ACC112 (cell line): ENCODE data around the gene SPAG16.

ENCODE experiments used
- H2AFZ ChIP-seq: fragments of 200-600 bp; sonication (generic); one replicate; pipeline ENCODE4 v1.6.0; 2017; ENCODE audit warnings: antibody characterized with exemption, low read length; ENCODE audit not compliant: unreplicated experiment
- H3K27ac ChIP-seq: fragments of 200-600 bp; sonication (generic); 2 replicates; pipeline ENCODE4 v1.5.1; 2014; ENCODE audit warnings: low read depth, mild to moderate bottlenecking, antibody characterized with exemption, low read length, moderate library complexity
- H3K27me3 ChIP-seq: fragments of 200-600 bp; sonication (generic); 2 replicates; pipeline ENCODE4 v1.6.1; 2014; ENCODE audit warnings: mild to moderate bottlenecking, antibody characterized with exemption, low read length, moderate library complexity, mixed read lengths; ENCODE audit not compliant: insufficient read depth
- H3K36me3 ChIP-seq: fragments of 200-600 bp; sonication (generic); 2 replicates; pipeline ENCODE4 v1.6.1; 2016; ENCODE audit warnings: mild to moderate bottlenecking, antibody characterized with exemption, low read length, moderate library complexity, mixed read lengths; ENCODE audit not compliant: insufficient read depth
- H3K4me1 ChIP-seq: fragments of 200-600 bp; sonication (generic); one replicate; pipeline ENCODE4 v1.6.1; 2016; ENCODE audit warnings: low read length, mixed read lengths; ENCODE audit not compliant: insufficient read depth, unreplicated experiment, control insufficient read depth
- H3K4me3 ChIP-seq: fragments of 200-600 bp; sonication (generic); 2 replicates; pipeline ENCODE4 v1.5.1; 2014; ENCODE audit warnings: mild to moderate bottlenecking, low read depth, low read length
- H3K79me2 ChIP-seq: fragments of 200-600 bp; sonication (generic); one replicate; pipeline ENCODE4 v1.6.0; 2016; ENCODE audit warnings: low read length; ENCODE audit not compliant: control insufficient read depth, unreplicated experiment, insufficient read depth

The SPAG16 gene

GRCh38 chr2:213787869-213788268 is 503.6 kb downstream of the SPAG16 start:
- Histone ChIP-seq H3K27ac (no peak overlapping the region), H3K79me2 (no peaks in the 10 kb centered on the region), H2AFZ (no peak overlapping the region), H3K4me3 (no peak overlapping the region), H3K36me3 (no peaks in the 10 kb centered on the region), H3K27me3 (no peaks in the 10 kb centered on the region), H3K4me1 (no peaks in the 10 kb centered on the region)

GRCh38 chr2:213789940-213790339 is 505.7 kb downstream of the SPAG16 start:
- no peak overlapping the region for H3K27ac ChIP-seq
- H3K4me1 ChIP-seq: no peaks in the 10 kb centered on the region
- no peaks in the 10 kb centered on the region for H3K79me2 ChIP-seq
- no peak overlapping the region for H2AFZ ChIP-seq
- no peaks in the 10 kb centered on the region for H3K36me3 ChIP-seq
- no peaks in the 10 kb centered on the region for H3K27me3 ChIP-seq
- H3K4me3 ChIP-seq: no peak overlapping the region

- no peak overlapping the region for H2AFZ ChIP-seq
- no peaks in the 10 kb centered on the region for H3K27me3 ChIP-seq
- H3K36me3 ChIP-seq: no peaks in the 10 kb centered on the region
- no peaks in the 10 kb centered on the region for H3K79me2 ChIP-seq
- no peaks in the 10 kb centered on the region for H3K4me1 ChIP-seq
- no peak overlapping the region for H3K27ac ChIP-seq
- H3K4me3 ChIP-seq: no peak overlapping the region
These were observed 507.8 kb downstream of the SPAG16 start for GRCh38 chr2:213792045-213792444.

GRCh38 chr2:213806125-213806726 is 522.0 kb downstream of the SPAG16 start:
- no peaks in the 10 kb centered on the region for H3K4me1 ChIP-seq
- H2AFZ ChIP-seq: no peak overlapping the region
- no peaks in the 10 kb centered on the region for H3K27me3 ChIP-seq
- no peaks in the 10 kb centered on the region for H3K36me3 ChIP-seq
- no peak overlapping the region for H3K4me3 ChIP-seq
- H3K79me2 ChIP-seq: no peaks in the 10 kb centered on the region
- no peak overlapping the region for H3K27ac ChIP-seq

- Histone ChIP-seq H3K27ac (no peak overlapping the region), H2AFZ (no peak overlapping the region), H3K4me1 (no peaks in the 10 kb centered on the region), H3K36me3 (no peaks in the 10 kb centered on the region), H3K27me3 (no peaks in the 10 kb centered on the region), H3K79me2 (no peaks in the 10 kb centered on the region), H3K4me3 (no peak overlapping the region)
These were observed 532.3 kb downstream of the SPAG16 start for GRCh38 chr2:213816583-213816982.

GRCh38 chr2:213818436-213818835 is 534.2 kb downstream of the SPAG16 start:
- Histone ChIP-seq H2AFZ (no peak overlapping the region), H3K27me3 (no peaks in the 10 kb centered on the region), H3K36me3 (no peaks in the 10 kb centered on the region), H3K4me1 (no peaks in the 10 kb centered on the region), H3K4me3 (no peak overlapping the region), H3K79me2 (no peaks in the 10 kb centered on the region), H3K27ac (no peak overlapping the region)

- H3K4me3 ChIP-seq: peak overlapping the region; percentile 53; the same call in 1 of the 2 replicates
These were observed 550.1 kb downstream of the SPAG16 start for GRCh38 chr2:213834331-213834730.

GRCh38 chr2:213834746-213835145 is 550.5 kb downstream of the SPAG16 start:
- Histone ChIP-seq H3K4me1 (peaks cover 22% of the 10 kb centered on the region), H3K27me3 (no peaks in the 10 kb centered on the region), H2AFZ (peak overlapping the region; percentile 10), H3K79me2 (no peaks in the 10 kb centered on the region), H3K36me3 (no peaks in the 10 kb centered on the region), H3K27ac (peak overlapping the region; percentile 92), H3K4me3 (peak overlapping the region; percentile 53)

More at GRCh38 chr2:213834331-213834730, 550.1 kb downstream of the SPAG16 start:
- Histone ChIP-seq H2AFZ (peak overlapping the region; percentile 10), H3K36me3 (no peaks in the 10 kb centered on the region), H3K27ac (peak overlapping the region; percentile 92), H3K79me2 (no peaks in the 10 kb centered on the region), H3K27me3 (no peaks in the 10 kb centered on the region), H3K4me1 (peaks cover 22% of the 10 kb centered on the region)

- Histone ChIP-seq H3K4me1 (peaks cover 12% of the 10 kb centered on the region), H3K27me3 (no peaks in the 10 kb centered on the region), H3K27ac (no peak overlapping the region), H3K36me3 (no peaks in the 10 kb centered on the region), H3K79me2 (no peaks in the 10 kb centered on the region), H3K4me3 (no peak overlapping the region), H2AFZ (no peak overlapping the region)
These were observed 562.6 kb downstream of the SPAG16 start for GRCh38 chr2:213846856-213847255.

- Histone ChIP-seq H3K36me3 (no peaks in the 10 kb centered on the region), H2AFZ (no peak overlapping the region), H3K4me1 (peaks cover 12% of the 10 kb centered on the region), H3K27me3 (no peaks in the 10 kb centered on the region), H3K4me3 (no peak overlapping the region), H3K79me2 (no peaks in the 10 kb centered on the region), H3K27ac (no peak overlapping the region)
These were observed 563.1 kb downstream of the SPAG16 start for GRCh38 chr2:213847316-213847715.

GRCh38 chr2:213848631-213849030 is 564.4 kb downstream of the SPAG16 start:
- Histone ChIP-seq H3K4me3 (no peak overlapping the region), H3K4me1 (peaks cover 12% of the 10 kb centered on the region), H3K36me3 (no peaks in the 10 kb centered on the region), H3K27me3 (no peaks in the 10 kb centered on the region), H2AFZ (no peak overlapping the region), H3K79me2 (no peaks in the 10 kb centered on the region), H3K27ac (no peak overlapping the region)
